Activated B cell treated with CpG ODN at 0.5 μM for 24 hours (primary cell): ENCODE data around the gene ADGRB3. TPM values are rescaled to one million over a fixed set of nuclear protein-coding genes. Genes with fewer than 3 reads are reported as not detected.

ENCODE experiments used
- ATAC-seq: fragments of 200-7000 bp; cut with Tn5 transposase; one replicate; pipeline ENCODE4 v1.10.0; 2021; ENCODE audit warnings: low read depth, mild to moderate bottlenecking, moderate library complexity
- CTCF ChIA-PET: fragments of 350-600 bp; sonication (Branson Sonifier 250); formaldehyde crosslinking; loops from one replicate; lab custom pipeline; 2021; ENCODE audit warnings: antibody characterized with exemption; lab: Charles Lee
- POLR2A ChIA-PET: fragments of 350-600 bp; sonication (Branson Sonifier 250); formaldehyde crosslinking; loops from one replicate; lab custom pipeline; 2021; ENCODE audit warnings: antibody characterized with exemption; lab: Charles Lee
- DNase-seq: peaks from one replicate; pipeline ENCODE4 v3.0.0; 2022
- H3K27ac Mint-ChIP-seq: one replicate; pipeline ENCODE4 v1.8.0; 2020; ENCODE audit warnings: mixed read lengths
- H3K27me3 Mint-ChIP-seq: one replicate; pipeline ENCODE4 v1.8.0; 2021; ENCODE audit warnings: mixed read lengths
- H3K36me3 Mint-ChIP-seq: one replicate; pipeline ENCODE4 v1.8.0; 2021; ENCODE audit warnings: low read depth, mixed read lengths
- H3K4me1 Mint-ChIP-seq: one replicate; pipeline ENCODE4 v1.8.0; 2021; ENCODE audit warnings: mixed read lengths
- H3K4me3 Mint-ChIP-seq: one replicate; pipeline ENCODE4 v1.8.0; 2020; ENCODE audit warnings: mild to moderate bottlenecking, mixed read lengths
- H3K9me3 Mint-ChIP-seq: one replicate; pipeline ENCODE4 v1.8.0; 2020; ENCODE audit warnings: mixed read lengths
- intact Hi-C: fragments of 100-400 bp; cut with micrococcal nuclease; formaldehyde crosslinking; loops from one replicate; pipeline ENCODE4 v1.15.1; 2024
- total RNA-seq: library from RNA; stranded (reverse); gene quantifications from 2 replicates; pipeline ENCODE4 v1.2.3, GENCODE V29; 2022
- TF ChIP-seq, protein P1 (sequence below): fragments of 200-600 bp; IDR thresholded peaks from one replicate; pipeline ENCODE4 v1.8.0; 2022; ENCODE audit warnings: antibody characterized with exemption, mild to moderate bottlenecking

ADGRB3 gene
- total RNA-seq, 1 donor from 2014 or later, result not detected

DNA sequence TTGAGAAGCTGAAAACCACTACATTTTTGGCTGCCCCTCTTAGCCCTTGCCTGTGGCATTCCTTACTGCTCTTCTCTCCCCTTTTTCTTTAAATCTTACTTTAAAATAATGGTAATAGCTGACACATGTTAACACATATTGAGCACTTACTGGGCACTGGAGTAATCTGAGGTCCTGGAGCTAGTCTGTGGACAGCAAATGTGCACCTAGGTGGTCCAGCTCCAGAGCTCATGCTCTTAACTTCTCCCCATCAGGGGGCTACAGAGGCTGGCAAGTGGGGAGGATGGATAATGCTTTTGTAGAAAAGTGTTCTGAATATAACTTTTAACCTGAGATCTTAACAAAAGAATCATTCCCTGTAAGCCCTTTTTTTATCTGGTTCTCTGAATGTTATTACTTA, 74.8 kb downstream of the ADGRB3 start:
- Mint-ChIP-seq H3K27me3 (no peaks in the 10 kb centered on the region), H3K4me3 (no peak overlapping the region), H3K9me3 (no peaks in the 10 kb centered on the region), H3K4me1 (no peaks in the 10 kb centered on the region), H3K36me3 (no peaks in the 10 kb centered on the region), H3K27ac (no peak overlapping the region)
- ATAC-seq (no peak), DNase-seq (no peak)
- ChIA-PET POLR2A (no interaction called here), CTCF (no interaction called here)
- TF ChIP-seq, protein P1, sequence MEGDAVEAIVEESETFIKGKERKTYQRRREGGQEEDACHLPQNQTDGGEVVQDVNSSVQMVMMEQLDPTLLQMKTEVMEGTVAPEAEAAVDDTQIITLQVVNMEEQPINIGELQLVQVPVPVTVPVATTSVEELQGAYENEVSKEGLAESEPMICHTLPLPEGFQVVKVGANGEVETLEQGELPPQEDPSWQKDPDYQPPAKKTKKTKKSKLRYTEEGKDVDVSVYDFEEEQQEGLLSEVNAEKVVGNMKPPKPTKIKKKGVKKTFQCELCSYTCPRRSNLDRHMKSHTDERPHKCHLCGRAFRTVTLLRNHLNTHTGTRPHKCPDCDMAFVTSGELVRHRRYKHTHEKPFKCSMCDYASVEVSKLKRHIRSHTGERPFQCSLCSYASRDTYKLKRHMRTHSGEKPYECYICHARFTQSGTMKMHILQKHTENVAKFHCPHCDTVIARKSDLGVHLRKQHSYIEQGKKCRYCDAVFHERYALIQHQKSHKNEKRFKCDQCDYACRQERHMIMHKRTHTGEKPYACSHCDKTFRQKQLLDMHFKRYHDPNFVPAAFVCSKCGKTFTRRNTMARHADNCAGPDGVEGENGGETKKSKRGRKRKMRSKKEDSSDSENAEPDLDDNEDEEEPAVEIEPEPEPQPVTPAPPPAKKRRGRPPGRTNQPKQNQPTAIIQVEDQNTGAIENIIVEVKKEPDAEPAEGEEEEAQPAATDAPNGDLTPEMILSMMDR, result no peak
- intact Hi-C loops, result no loop called here

- Mint-ChIP-seq H3K9me3 (no peaks in the 10 kb centered on the region), H3K36me3 (no peaks in the 10 kb centered on the region)
Measured at GRCh38 chr6:68710496-68710895, 75.4 kb downstream of the ADGRB3 start.

DNA sequence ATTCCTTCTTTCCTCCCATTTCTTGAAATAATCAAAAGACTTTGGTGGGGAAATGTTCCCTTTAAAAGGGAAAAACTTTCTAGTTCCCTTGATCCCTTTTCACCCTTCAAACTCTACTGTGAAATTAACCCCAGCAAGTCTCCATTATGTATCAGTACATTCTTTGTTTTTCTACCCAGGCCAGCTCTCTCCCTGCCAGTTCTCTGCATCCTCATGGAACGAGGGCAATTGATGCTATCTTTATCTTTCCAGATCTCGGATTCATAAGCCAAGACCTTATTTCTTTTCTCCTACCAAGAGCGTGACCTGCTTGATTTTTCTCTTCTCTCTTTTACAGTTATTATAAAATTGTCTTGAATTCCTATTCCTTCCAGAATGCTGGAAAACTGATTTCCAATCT, 75.8 kb downstream of the ADGRB3 start:
- ChIA-PET POLR2A (no interaction called here), CTCF (no interaction called here)
- Mint-ChIP-seq H3K27ac (no peak overlapping the region), H3K27me3 (no peaks in the 10 kb centered on the region), H3K36me3 (no peaks in the 10 kb centered on the region), H3K4me1 (no peaks in the 10 kb centered on the region), H3K9me3 (no peaks in the 10 kb centered on the region), H3K4me3 (no peak overlapping the region)
- TF ChIP-seq, protein P1, result no peak
- DNase-seq, result no peak
- intact Hi-C loops, result no loop called here
- no peak for ATAC-seq

More at GRCh38 chr6:68710496-68710895, 75.4 kb downstream of the ADGRB3 start:
- ChIA-PET CTCF (no interaction called here), POLR2A (no interaction called here)
- H3K4me3 Mint-ChIP-seq, result no peak overlapping the region
- no peak overlapping the region for H3K27ac Mint-ChIP-seq
- H3K27me3 Mint-ChIP-seq, result no peaks in the 10 kb centered on the region
- ATAC-seq (no peak), DNase-seq (no peak)
- intact Hi-C loops, result no loop called here
- TF ChIP-seq, protein P1, result no peak
- no peaks in the 10 kb centered on the region for H3K4me1 Mint-ChIP-seq

DNA sequence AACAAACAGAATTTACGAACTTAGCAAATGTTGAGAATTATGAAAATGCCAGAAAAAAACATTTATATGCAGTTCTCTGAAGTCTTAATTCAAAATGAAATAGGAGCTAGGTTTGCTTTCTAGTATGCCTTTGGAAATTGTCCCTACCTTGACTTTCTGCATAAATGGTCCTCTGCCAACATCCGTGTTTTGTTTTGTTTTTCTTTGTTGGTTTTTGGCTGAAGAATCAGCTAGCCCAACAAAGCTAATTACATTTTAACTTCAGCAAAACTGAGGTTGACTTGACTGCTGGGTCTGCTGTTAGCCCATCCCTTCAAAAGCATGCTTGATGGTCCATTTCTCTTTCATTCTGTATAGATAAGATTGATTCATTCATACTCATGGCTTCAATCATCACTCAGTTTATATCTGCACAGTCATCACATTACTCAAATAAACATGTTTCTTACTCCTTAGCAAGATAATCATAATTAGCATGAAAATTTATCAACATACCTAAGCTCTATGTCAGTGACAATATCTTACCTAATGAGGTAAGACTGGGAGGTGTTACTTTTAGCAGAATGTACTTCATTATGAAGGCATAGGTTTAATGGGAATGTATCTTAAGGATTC, 76.4 kb downstream of the ADGRB3 start:
- ATAC-seq, result no peak
- no peaks in the 10 kb centered on the region for H3K36me3 Mint-ChIP-seq
- ChIA-PET CTCF (no interaction called here), POLR2A (no interaction called here)
- no peak overlapping the region for H3K27ac Mint-ChIP-seq
- H3K27me3 Mint-ChIP-seq, result no peaks in the 10 kb centered on the region
- H3K4me1 Mint-ChIP-seq, result no peaks in the 10 kb centered on the region
- DNase-seq, result no peak
- intact Hi-C loops, result no loop called here
- no peak overlapping the region for H3K4me3 Mint-ChIP-seq
- TF ChIP-seq, protein P1, result no peak
- H3K9me3 Mint-ChIP-seq, result no peaks in the 10 kb centered on the region

- Mint-ChIP-seq H3K36me3 (no peaks in the 10 kb centered on the region), H3K4me3 (no peak overlapping the region), H3K9me3 (no peaks in the 10 kb centered on the region), H3K27me3 (no peaks in the 10 kb centered on the region), H3K4me1 (no peaks in the 10 kb centered on the region), H3K27ac (no peak overlapping the region)
- ChIA-PET POLR2A (no interaction called here), CTCF (no interaction called here)
- intact Hi-C loops, result no loop called here
- no peak for ATAC-seq
- TF ChIP-seq, protein P1, result no peak
- DNase-seq, result no peak
Measured at GRCh38 chr6:68716620-68717019, 81.5 kb downstream of the ADGRB3 start.
